DOHH2 (cell line): Measurements from ENCODE around the gene COTL1.

ENCODE experiments used
- CTCF ChIP-seq: fragments of 200-600 bp; sonication (generic); IDR thresholded peaks from one replicate; pipeline ENCODE4 v1.5.1; 2014; ENCODE audit warnings: antibody characterized with exemption, mild to moderate bottlenecking, low read depth, low read length; ENCODE audit not compliant: poor library complexity, severe bottlenecking
- EZH2phosphoT487 ChIP-seq: fragments of 200-600 bp; sonication (generic); IDR thresholded peaks from 2 replicates; pipeline ENCODE4 v1.6.1; 2017; ENCODE audit warnings: borderline replicate concordance, mild to moderate bottlenecking, antibody characterized with exemption, low read length, moderate library complexity, mixed read lengths

DNA sequence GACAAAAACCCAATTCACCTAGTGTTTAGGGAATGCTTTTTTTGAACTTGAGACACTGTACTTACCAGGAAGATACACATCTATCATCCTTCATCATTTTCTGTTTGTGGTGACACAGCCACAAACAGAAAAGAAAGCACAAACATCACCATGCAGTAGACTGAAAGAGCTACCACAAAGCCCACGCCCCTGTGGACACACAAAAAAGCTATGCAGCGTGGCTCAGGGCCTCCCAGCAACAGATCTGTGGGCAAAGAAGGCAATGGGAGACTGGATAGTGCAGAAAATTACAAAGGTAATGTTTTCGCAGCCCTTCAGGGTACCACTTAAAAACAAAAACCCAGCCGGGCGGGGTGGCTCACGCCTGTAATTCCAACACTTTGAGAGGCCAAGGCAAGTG is 9.6 kb downstream of the COTL1 start:
- TF ChIP-seq CTCF (no peak), EZH2phosphoT487 (no peak)
